Epithelial cell of prostate (primary cell): ENCODE data around the gene LTB.

ENCODE experiments used
- DNase-seq: peaks from one replicate; pipeline ENCODE4 v3.0.0-alpha.2; 2011; ENCODE audit warnings: low read depth, low spot score
- H3K27ac ChIP-seq: fragments of 450-650 bp; 2 replicates; pipeline ENCODE4 v1.5.1; 2017; ENCODE audit warnings: mild to moderate bottlenecking

Gene LTB

DNA sequence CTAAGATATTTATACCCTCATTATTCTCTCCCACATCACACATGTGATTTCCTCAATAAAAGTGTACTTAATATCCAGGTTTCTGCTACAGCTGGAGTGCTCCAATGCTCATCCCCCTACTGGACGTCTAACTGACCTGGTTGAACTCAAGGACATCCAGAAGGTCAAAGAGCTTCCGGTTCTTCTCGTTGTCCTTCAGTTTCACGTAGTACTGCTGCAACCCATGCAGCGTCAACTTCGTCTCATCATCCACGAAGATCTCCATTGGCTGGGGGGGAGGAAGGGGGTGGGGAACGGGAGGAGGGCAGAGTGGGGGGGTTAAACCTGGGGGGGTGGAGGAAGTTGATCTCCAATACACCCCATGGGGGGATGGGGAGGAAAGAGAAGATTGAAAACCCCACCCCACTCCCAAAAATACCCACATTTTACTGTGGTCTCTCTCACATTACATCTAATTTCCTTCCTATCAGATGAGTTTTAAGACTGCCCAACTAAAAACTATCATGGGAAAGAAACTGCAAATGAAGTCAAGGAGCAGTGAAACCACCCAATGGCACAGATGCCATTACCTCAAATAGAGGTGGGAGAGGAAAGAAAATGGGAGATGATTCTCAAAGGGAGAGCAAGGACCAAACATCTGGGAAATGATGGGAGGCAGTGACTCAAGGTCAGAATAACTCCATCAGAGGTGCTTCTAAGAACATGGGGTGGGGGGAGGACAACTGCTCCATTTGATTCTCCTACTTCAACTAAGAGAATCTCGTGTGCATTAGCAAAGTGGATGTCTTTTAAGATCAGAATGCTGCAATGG is 49.4 kb downstream of the LTB start:
- DNase-seq: no peak
- no peak overlapping the region for H3K27ac ChIP-seq

- no peak for DNase-seq
- H3K27ac ChIP-seq: no peak overlapping the region
Measured at GRCh38 chr6:31531771-31532643, 50.2 kb downstream of the LTB start.

DNA sequence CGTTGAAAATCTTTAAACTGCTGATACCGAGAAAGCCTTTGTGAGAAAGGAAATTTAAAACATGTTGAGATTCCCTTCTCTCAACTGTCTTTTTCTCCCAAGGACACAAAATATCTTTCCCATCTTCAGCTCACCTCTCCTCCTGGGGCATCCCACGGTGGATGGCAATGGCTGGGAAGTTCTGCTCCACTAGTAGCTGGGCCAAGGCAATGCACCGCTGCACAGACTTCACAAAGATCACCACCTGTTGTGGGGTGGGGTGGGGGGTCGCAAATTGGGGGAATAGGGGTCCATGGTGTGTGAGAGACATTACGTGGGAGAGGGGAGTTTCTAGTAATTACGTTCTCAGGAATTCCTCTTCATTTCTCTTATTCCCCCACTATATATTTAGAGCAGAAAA is 51.1 kb downstream of the LTB start:
- H3K27ac ChIP-seq: no peak overlapping the region
- no peak for DNase-seq

- no peak for DNase-seq
- H3K27ac ChIP-seq: no peak overlapping the region
Measured at GRCh38 chr6:31530659-31531058, 51.6 kb downstream of the LTB start.
